ENCODE results near the gene HNRNPA2B1. TPM values are rescaled to one million over a fixed set of nuclear protein-coding genes. Genes with fewer than 3 reads are reported as not detected.

HNRNPA2B1 gene
- total and polyA plus RNA-seq, 7 donors: 141 to 885 (median 208) TPM

- Histone ChIP-seq H3K27ac (no peak overlapping the region), H3K36me3 (no peaks in the 10 kb centered on the region), H3K4me1 (no peaks in the 10 kb centered on the region), H3K9me3 (no peaks in the 10 kb centered on the region), H3K4me3 (no peak overlapping the region), H3K27me3 (no peaks in the 10 kb centered on the region)
- intact Hi-C loops (cut with DNase I): no loop called here
- TF ChIP-seq EP300 (IDR thresholded peaks at IDR 0.05): no peak
- no peak for TF ChIP-seq POLR2AphosphoS5 (IDR thresholded peaks at IDR 0.05)
- TF ChIP-seq POLR2A (IDR thresholded peaks at IDR 0.05): no peak
- TF ChIP-seq, protein P1, sequence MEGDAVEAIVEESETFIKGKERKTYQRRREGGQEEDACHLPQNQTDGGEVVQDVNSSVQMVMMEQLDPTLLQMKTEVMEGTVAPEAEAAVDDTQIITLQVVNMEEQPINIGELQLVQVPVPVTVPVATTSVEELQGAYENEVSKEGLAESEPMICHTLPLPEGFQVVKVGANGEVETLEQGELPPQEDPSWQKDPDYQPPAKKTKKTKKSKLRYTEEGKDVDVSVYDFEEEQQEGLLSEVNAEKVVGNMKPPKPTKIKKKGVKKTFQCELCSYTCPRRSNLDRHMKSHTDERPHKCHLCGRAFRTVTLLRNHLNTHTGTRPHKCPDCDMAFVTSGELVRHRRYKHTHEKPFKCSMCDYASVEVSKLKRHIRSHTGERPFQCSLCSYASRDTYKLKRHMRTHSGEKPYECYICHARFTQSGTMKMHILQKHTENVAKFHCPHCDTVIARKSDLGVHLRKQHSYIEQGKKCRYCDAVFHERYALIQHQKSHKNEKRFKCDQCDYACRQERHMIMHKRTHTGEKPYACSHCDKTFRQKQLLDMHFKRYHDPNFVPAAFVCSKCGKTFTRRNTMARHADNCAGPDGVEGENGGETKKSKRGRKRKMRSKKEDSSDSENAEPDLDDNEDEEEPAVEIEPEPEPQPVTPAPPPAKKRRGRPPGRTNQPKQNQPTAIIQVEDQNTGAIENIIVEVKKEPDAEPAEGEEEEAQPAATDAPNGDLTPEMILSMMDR (IDR thresholded peaks at IDR 0.05): no peak
- DNase-seq: no peak
- WGBS, 2 donors: 85 to 90% methylated on average over 6 of the region's 6 CpGs
Observed at GRCh38 chr7:26237035-26237807, 36.7 kb upstream of the HNRNPA2B1 start.

DNA sequence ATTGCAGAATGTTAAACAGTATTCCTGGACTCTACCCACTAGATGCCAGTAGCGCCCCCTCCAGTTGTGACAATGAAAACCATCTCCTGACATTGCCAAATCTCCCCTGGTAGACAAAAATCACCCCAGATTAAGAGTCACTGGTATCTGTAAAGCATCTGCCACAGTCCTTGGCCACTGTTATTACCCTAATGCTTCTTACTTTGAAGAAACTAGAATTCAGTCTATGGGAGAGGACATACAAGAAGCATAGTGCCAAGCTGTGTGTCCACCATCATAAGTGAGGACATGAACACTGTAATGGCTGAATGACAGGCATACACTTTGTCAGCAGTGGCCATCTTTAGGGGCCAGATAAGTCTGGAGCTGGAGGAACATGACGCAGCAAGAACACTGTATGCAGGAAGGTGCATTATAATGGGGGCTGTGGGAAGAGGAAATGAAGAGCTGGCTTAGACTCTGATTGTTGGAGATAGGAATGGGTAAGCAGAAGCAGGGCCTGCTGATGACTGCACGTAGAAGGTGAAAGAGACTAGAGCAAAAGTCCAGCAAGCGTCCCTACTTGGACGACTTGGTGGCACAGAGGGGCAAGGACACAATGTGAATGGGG lies 33.5 kb upstream of the HNRNPA2B1 start:
- Histone ChIP-seq H3K27ac (no peak overlapping the region), H3K4me1 (no peaks in the 10 kb centered on the region), H3K27me3 (no peaks in the 10 kb centered on the region), H3K9me3 (no peaks in the 10 kb centered on the region), H3K4me3 (no peak overlapping the region), H3K36me3 (no peaks in the 10 kb centered on the region)
- 75 to 89% methylated on average over 5 of the region's 5 CpGs for whole genome bisulfite sequencing, 2 donors
- DNase-seq: no peak
- TF ChIP-seq POLR2A (IDR thresholded peaks at IDR 0.05) (no peak), POLR2AphosphoS5 (IDR thresholded peaks at IDR 0.05) (no peak), EP300 (IDR thresholded peaks at IDR 0.05) (no peak)
- TF ChIP-seq, protein P1 (IDR thresholded peaks at IDR 0.05): no peak
- intact Hi-C loops (cut with DNase I): no loop called here

DNA sequence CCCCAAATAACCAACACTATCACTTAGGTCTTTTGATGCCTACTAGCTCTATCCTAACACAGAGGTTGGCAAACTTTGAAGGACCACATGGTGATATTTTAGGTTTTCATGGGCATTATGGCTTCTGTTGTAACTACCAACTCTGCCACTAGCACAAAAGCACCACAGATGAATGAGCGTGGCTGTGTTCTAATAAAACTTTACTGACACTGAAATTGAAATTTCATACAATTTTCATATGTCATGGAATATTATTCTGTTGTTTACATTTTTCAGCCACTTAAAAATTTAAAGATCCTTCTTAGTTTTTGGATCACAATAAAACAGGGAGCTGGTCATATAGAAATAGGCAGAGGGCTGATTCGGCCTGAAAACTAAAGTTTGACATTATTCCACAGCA lies 27.4 kb upstream of the HNRNPA2B1 start:
- 90 to 92% methylated on average over 2 of the region's 2 CpGs for WGBS, 2 donors
- DNase-seq: no peak
- no peak overlapping the region for H3K4me3 ChIP-seq
- no peaks in the 10 kb centered on the region for H3K4me1 ChIP-seq
- TF ChIP-seq, protein P1 (IDR thresholded peaks at IDR 0.05): no peak
- no peak for TF ChIP-seq POLR2A (IDR thresholded peaks at IDR 0.05)
- TF ChIP-seq EP300 (IDR thresholded peaks at IDR 0.05): no peak
- no peak for TF ChIP-seq POLR2AphosphoS5 (IDR thresholded peaks at IDR 0.05)
- intact Hi-C loops (cut with DNase I): no loop called here
- H3K36me3 ChIP-seq: no peaks in the 10 kb centered on the region
- no peaks in the 10 kb centered on the region for H3K9me3 ChIP-seq
- no peaks in the 10 kb centered on the region for H3K27me3 ChIP-seq
- no peak overlapping the region for H3K27ac ChIP-seq

DNA sequence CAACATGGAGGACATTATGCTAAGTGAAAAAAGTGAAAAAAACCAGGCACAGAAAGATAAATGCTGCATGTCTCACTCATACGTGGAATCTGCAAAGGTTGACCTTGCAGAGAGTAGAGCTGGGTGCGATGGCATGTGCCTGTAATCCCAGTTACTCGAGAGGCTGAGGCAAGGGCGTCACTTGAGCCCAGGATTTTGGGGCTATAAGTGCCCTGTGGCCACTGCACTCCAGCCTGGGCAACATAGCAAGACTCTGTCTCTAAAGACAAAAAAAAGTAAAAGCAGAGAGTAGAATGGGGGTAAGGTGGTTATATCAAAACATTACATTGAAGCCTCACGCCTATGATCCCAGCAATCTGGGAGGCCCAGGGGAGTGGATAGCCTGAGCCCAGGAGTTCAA lies 23.8 kb upstream of the HNRNPA2B1 start:
- intact Hi-C loops (cut with DNase I): no loop called here
- H3K4me1 ChIP-seq: no peaks in the 10 kb centered on the region
- no peak overlapping the region for H3K27ac ChIP-seq
- peaks cover 0 to 4% (median under 1%) of the 10 kb centered on the region in 3 donors for H3K27me3 ChIP-seq
- H3K9me3 ChIP-seq: no peaks in the 10 kb centered on the region
- no peak for TF ChIP-seq POLR2AphosphoS5 (IDR thresholded peaks at IDR 0.05)
- no peak for DNase-seq
- no peak overlapping the region for H3K4me3 ChIP-seq
- no peaks in the 10 kb centered on the region for H3K36me3 ChIP-seq
- 83 to 86% methylated on average over 5 of the region's 5 CpGs for WGBS, 2 donors

- TF ChIP-seq POLR2A (IDR thresholded peaks at IDR 0.05) (no peak), POLR2AphosphoS5 (IDR thresholded peaks at IDR 0.05) (no peak), EP300 (IDR thresholded peaks at IDR 0.05) (no peak)
- TF ChIP-seq, protein P1 (IDR thresholded peaks at IDR 0.05): no peak
- DNase-seq: no peak
- WGBS, 2 donors: 75 to 79% methylated on average over 2 of the region's 2 CpGs
- H3K9me3 ChIP-seq: no peaks in the 10 kb centered on the region
- intact Hi-C loops (cut with DNase I): no loop called here
- peaks cover 0 to 3% (median 0%) of the 10 kb centered on the region in 3 donors for H3K27me3 ChIP-seq
- H3K27ac ChIP-seq: no peak overlapping the region
- no peaks in the 10 kb centered on the region for H3K4me1 ChIP-seq
- H3K36me3 ChIP-seq: peaks cover 0 to 26% (median 3%) of the 10 kb centered on the region in 4 donors
- H3K4me3 ChIP-seq: no peak overlapping the region
Observed at GRCh38 chr7:26216049-26216448, 15.5 kb upstream of the HNRNPA2B1 start.

Data from sigmoid colon (tissue), 7 donors.